Natural killer cell (primary cell): Measurements from ENCODE around the gene YARS1. TPM values are rescaled to one million over a fixed set of nuclear protein-coding genes. Genes with fewer than 3 reads are reported as not detected.

Experiments used
- ATAC-seq, 3 donors: fragments of 150-1000 bp in 2 of 3; fragments of 200-7000 bp in 1 of 3; cut with Tn5 transposase; 1 replicate in 1 of 3; 2 replicates in 2 of 3; pipeline ENCODE4 v1.10.0; 2021; ENCODE audit warnings: mild to moderate bottlenecking in 2 of 3, moderate library complexity in 2 of 3
- DNase-seq, 2 donors: peaks; one replicate each; pipeline versions ENCODE4 v3.0.0 to v3.0.0-alpha.2; 2013 to 2021; ENCODE audit warnings: mixed read lengths in 1 of 2
- H3K27ac ChIP-seq: one replicate; pipeline ENCODE4 v1.5.1; 2013; ENCODE audit warnings: mild to moderate bottlenecking, low read length
- H3K27me3 ChIP-seq: one replicate; pipeline ENCODE4 v1.6.1; 2013; ENCODE audit warnings: low read length; ENCODE audit not compliant: control insufficient read depth, insufficient read depth
- H3K36me3 ChIP-seq: one replicate; pipeline ENCODE4 v1.6.1; 2013; ENCODE audit warnings: low read length; ENCODE audit not compliant: control insufficient read depth, insufficient read depth
- H3K4me1 ChIP-seq: one replicate; pipeline ENCODE4 v1.6.1; 2013; ENCODE audit warnings: low read length; ENCODE audit not compliant: control insufficient read depth, insufficient read depth
- H3K4me3 ChIP-seq: one replicate; pipeline ENCODE4 v1.5.1; 2013; ENCODE audit warnings: low read length
- H3K9me3 ChIP-seq: one replicate; pipeline ENCODE4 v1.6.1; 2013; ENCODE audit warnings: low read length; ENCODE audit not compliant: control insufficient read depth, insufficient read depth
- H3K27ac Mint-ChIP-seq, 2 donors: one replicate each; pipeline ENCODE4 v1.8.0; 2022; ENCODE audit warnings: mild to moderate bottlenecking in 2 of 2, mixed read lengths in 2 of 2, moderate library complexity in 1 of 2
- H3K27me3 Mint-ChIP-seq, 2 donors: one replicate each; pipeline ENCODE4 v1.8.0; 2022; ENCODE audit warnings: low read depth in 2 of 2, mixed read lengths in 2 of 2
- H3K36me3 Mint-ChIP-seq: one replicate; pipeline ENCODE4 v1.8.0; 2022; ENCODE audit warnings: mixed read lengths
- H3K4me1 Mint-ChIP-seq, 2 donors: one replicate each; pipeline ENCODE4 v1.8.0; 2022; ENCODE audit warnings: mixed read lengths in 2 of 2
- H3K4me3 Mint-ChIP-seq: one replicate; pipeline ENCODE4 v1.8.0; 2022; ENCODE audit warnings: mild to moderate bottlenecking, moderate library complexity, mixed read lengths
- H3K9me3 Mint-ChIP-seq, 2 donors: one replicate each; pipeline ENCODE4 v1.8.0; 2022; ENCODE audit warnings: mixed read lengths in 2 of 2
- WGBS: methylation state at CpG from one replicate; pipeline ENCODE4 v1.1.7; 2013; ENCODE audit warnings: missing lambda C conversion rate; ENCODE audit not compliant: insufficient coverage; 5-methylcytosine and 5-hydroxymethylcytosine counted together
- intact Hi-C: fragments of 100-400 bp; cut with micrococcal nuclease; formaldehyde crosslinking; loops from one replicate; pipeline ENCODE4 v1.14.2; 2022
- total RNA-seq, 4 donors: library from RNA; stranded (reverse); fragments of 120-200 nt in 1 of 4; gene quantifications; one replicate each; pipeline versions ENCODE4 v1.2.3 to v1.2.4, GENCODE V29; 2013 to 2022
- TF ChIP-seq, protein P1 (sequence below): fragments of 200-600 bp; IDR thresholded peaks from one replicate; pipeline ENCODE4 v1.8.0; 2022; ENCODE audit warnings: antibody characterized with exemption

YARS1 gene
- total RNA-seq, 3 donors from 2014 or later (not counting 1 experiment from before 2014, with no cell fraction given): 163 to 223 (median 197) TPM

DNA sequence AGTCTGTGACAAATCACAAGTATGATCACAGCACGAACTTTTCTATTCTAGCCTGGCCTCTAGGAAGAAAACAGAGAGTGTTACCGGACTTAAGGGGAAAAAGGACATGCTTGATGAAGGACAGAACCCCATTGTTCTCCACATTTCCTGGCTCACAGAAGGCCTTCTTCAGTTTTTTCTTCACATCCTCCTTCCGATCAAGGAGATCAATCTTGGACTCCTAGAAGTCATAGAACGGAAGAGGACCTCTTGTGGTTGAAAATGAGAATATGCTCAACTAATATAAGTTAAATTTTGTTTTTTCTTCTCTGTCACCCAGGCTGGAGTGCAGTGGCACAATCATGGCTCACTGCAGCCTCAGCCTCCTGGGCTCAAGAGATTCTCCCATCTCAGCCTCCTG, 30.3 kb downstream of the YARS1 start:
- H3K4me1 Mint-ChIP-seq: peaks cover 6 to 8% of the 10 kb centered on the region in 2 donors
- TF ChIP-seq, protein P1, sequence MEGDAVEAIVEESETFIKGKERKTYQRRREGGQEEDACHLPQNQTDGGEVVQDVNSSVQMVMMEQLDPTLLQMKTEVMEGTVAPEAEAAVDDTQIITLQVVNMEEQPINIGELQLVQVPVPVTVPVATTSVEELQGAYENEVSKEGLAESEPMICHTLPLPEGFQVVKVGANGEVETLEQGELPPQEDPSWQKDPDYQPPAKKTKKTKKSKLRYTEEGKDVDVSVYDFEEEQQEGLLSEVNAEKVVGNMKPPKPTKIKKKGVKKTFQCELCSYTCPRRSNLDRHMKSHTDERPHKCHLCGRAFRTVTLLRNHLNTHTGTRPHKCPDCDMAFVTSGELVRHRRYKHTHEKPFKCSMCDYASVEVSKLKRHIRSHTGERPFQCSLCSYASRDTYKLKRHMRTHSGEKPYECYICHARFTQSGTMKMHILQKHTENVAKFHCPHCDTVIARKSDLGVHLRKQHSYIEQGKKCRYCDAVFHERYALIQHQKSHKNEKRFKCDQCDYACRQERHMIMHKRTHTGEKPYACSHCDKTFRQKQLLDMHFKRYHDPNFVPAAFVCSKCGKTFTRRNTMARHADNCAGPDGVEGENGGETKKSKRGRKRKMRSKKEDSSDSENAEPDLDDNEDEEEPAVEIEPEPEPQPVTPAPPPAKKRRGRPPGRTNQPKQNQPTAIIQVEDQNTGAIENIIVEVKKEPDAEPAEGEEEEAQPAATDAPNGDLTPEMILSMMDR: peak; percentile 19
- no peaks in the 10 kb centered on the region for H3K27me3 ChIP-seq
- DNase-seq (peak in 1 of 2 donors; percentile 28), ATAC-seq (no peak)
- no peak overlapping the region for H3K4me3 Mint-ChIP-seq
- H3K36me3 Mint-ChIP-seq: no peaks in the 10 kb centered on the region
- H3K27ac Mint-ChIP-seq: peak overlapping the region; percentile 17 to 71
- peaks cover 7% of the 10 kb centered on the region for H3K4me1 ChIP-seq
- H3K9me3 Mint-ChIP-seq: no peaks in the 10 kb centered on the region
- H3K9me3 ChIP-seq: no peaks in the 10 kb centered on the region
- no peak overlapping the region for H3K4me3 ChIP-seq
- no peaks in the 10 kb centered on the region for H3K27me3 Mint-ChIP-seq
- intact Hi-C loops: no loop called here
- H3K27ac ChIP-seq: no peak overlapping the region
- WGBS: 100% methylated on average over 2 of the region's 4 CpGs
- peaks cover 69% of the 10 kb centered on the region for H3K36me3 ChIP-seq

DNA sequence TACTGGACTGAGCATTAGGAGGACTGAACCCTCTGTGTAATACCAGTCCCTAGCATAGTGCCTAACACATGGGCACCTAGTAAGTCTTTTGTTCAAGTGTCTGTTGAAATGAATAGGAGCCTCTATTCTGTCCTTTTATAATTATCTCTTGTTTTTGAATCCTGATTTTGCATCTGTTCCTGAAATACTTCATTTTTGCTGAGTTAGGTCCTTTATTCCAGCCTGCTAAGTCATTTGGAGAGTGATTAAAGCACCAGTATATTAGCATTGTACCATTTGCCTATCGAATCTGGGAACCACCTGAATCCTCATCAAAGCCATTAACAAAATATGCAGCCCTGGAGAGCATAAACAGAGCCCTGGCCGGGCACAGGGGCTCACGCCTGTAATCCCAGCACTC, 32.3 kb downstream of the YARS1 start:
- H3K9me3 ChIP-seq: no peaks in the 10 kb centered on the region
- DNase-seq (no peak), ATAC-seq (no peak)
- 100% methylated on average over 3 of the region's 3 CpGs for WGBS
- no peaks in the 10 kb centered on the region for H3K27me3 ChIP-seq
- no peak overlapping the region for H3K27ac ChIP-seq
- H3K4me1 ChIP-seq: no peaks in the 10 kb centered on the region
- Mint-ChIP-seq H3K27ac (peak overlapping the region; percentile 5 to 8), H3K36me3 (peaks cover 14% of the 10 kb centered on the region), H3K4me1 (peaks cover 0 to 3% of the 10 kb centered on the region in 2 donors), H3K9me3 (no peaks in the 10 kb centered on the region), H3K4me3 (no peak overlapping the region), H3K27me3 (no peaks in the 10 kb centered on the region)
- H3K36me3 ChIP-seq: peaks cover 76% of the 10 kb centered on the region
- intact Hi-C loops: no loop called here
- TF ChIP-seq, protein P1: no peak
- H3K4me3 ChIP-seq: no peak overlapping the region

DNA sequence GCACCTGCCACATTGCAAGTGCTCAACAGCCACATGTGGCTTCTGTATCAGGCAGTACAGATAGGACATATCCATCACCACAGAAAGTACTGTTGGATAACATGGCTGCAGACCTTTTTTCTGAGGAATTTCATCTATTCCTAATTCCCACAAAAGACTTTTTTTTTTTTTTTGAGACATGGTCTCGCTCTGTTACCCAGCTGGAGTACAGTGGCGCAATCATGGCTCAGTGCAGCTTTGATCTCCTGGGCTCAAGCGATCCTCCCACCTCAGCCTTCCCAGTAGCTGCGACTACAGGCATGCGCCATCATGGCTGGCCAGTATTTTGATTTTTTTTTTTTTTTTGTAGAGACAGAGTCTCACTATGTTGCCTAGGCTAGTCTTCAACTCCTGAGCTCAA, 33.3 kb downstream of the YARS1 start:
- Histone ChIP-seq H3K27ac (no peak overlapping the region), H3K4me1 (no peaks in the 10 kb centered on the region), H3K4me3 (no peak overlapping the region), H3K36me3 (peaks cover 80% of the 10 kb centered on the region), H3K27me3 (no peaks in the 10 kb centered on the region), H3K9me3 (no peaks in the 10 kb centered on the region)
- ATAC-seq (no peak), DNase-seq (no peak)
- intact Hi-C loops: no loop called here
- WGBS: 100% methylated on average over 5 of the region's 5 CpGs
- peaks cover 0 to 3% of the 10 kb centered on the region in 2 donors for H3K4me1 Mint-ChIP-seq
- H3K36me3 Mint-ChIP-seq: peaks cover 15% of the 10 kb centered on the region
- TF ChIP-seq, protein P1: no peak
- H3K4me3 Mint-ChIP-seq: no peak overlapping the region
- H3K27me3 Mint-ChIP-seq: no peaks in the 10 kb centered on the region
- H3K9me3 Mint-ChIP-seq: no peaks in the 10 kb centered on the region
- peak overlapping the region in 1 of 2 donors; percentile 5 for H3K27ac Mint-ChIP-seq

DNA sequence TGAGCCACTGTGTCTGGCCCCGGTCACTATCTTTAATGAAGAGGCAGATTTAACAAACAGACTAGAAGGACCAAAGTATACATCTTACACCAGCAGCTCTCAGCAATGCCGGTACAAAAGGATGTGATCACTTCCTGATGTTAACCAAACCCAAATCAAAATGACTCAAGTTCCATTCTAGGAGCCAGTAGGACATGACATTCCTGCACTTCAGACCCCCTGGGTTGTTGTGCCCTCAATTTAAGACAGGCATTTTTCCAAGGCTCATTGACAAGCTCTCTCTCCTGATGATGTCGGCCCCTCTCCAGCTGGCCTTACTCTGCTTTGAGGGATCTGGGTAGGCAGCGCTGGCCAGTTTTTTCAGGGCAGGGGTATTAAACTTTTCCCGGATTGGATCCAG, 35.1 kb downstream of the YARS1 start:
- H3K9me3 ChIP-seq: no peaks in the 10 kb centered on the region
- TF ChIP-seq, protein P1: no peak
- no peaks in the 10 kb centered on the region for H3K9me3 Mint-ChIP-seq

More for the DNA sequence above, 35.1 kb downstream of the YARS1 start:
- H3K27ac Mint-ChIP-seq: peak overlapping the region in 1 of 2 donors; percentile 38
- no peaks in the 10 kb centered on the region for H3K27me3 Mint-ChIP-seq
- intact Hi-C loops: no loop called here
- 91% methylated on average over 5 of the region's 5 CpGs for WGBS
- peaks cover 15% of the 10 kb centered on the region for H3K36me3 Mint-ChIP-seq
- no peak overlapping the region for H3K4me3 Mint-ChIP-seq
- H3K36me3 ChIP-seq: peaks cover 82% of the 10 kb centered on the region
- H3K27ac ChIP-seq: no peak overlapping the region
- no peak for ATAC-seq
- no peak for DNase-seq
- no peak overlapping the region for H3K4me3 ChIP-seq
- H3K4me1 ChIP-seq: no peaks in the 10 kb centered on the region
- H3K4me1 Mint-ChIP-seq: peaks cover 0 to 3% of the 10 kb centered on the region in 2 donors
- H3K27me3 ChIP-seq: no peaks in the 10 kb centered on the region
